GM21825 (cell line): ENCODE results near the gene MYD88.
"Not testable (repeated sequence)": the region's sequence is repeated elsewhere in the genome, so short reads cannot be mapped to it uniquely, and the experiment has no call there.

Source experiments
- ATAC-seq: cut with Tn5 transposase; IDR thresholded peaks from one replicate; pipeline ENCODE4 v1.9.1; 2021; ENCODE audit warnings: mild to moderate bottlenecking, moderate library complexity; ENCODE audit not compliant: unreplicated experiment

The MYD88 gene

DNA sequence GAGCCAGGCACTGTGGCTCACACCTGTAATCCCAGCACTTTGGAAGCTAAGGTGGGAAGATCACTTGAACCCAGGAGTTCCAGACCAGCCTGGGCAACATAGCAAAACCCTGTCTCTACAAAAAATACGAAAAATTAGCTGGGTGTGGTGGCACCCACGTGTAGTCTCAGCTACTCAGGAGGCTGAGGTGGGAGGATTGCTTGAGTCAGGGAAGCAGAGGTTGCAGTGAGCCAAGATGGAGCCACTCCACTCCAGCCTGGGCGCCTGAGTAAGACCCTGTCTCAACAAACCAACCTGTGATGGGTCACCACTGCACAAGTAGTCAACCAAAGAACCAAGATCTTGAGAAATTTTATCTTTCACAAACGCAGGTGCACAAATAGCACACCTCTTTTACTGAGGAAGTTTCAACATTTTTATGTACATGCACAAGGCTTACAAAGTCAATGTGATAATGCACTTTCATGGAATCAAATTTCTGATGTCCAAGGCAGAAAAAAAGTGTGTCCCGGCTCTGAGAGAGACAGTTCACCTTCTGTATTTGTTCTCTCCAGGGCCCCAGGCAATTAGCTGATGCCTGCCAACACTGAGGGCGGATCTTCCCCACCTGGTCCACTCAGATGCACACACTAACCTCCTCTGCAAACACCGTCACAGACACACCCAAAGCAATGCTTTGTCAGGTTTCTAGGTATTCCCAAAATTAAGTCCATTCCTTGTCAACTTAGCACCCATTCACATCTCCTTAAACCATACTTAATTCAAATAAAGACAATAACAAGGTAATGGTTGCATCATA, 13.9 kb upstream of the MYD88 start:
- ATAC-seq = no peak

DNA sequence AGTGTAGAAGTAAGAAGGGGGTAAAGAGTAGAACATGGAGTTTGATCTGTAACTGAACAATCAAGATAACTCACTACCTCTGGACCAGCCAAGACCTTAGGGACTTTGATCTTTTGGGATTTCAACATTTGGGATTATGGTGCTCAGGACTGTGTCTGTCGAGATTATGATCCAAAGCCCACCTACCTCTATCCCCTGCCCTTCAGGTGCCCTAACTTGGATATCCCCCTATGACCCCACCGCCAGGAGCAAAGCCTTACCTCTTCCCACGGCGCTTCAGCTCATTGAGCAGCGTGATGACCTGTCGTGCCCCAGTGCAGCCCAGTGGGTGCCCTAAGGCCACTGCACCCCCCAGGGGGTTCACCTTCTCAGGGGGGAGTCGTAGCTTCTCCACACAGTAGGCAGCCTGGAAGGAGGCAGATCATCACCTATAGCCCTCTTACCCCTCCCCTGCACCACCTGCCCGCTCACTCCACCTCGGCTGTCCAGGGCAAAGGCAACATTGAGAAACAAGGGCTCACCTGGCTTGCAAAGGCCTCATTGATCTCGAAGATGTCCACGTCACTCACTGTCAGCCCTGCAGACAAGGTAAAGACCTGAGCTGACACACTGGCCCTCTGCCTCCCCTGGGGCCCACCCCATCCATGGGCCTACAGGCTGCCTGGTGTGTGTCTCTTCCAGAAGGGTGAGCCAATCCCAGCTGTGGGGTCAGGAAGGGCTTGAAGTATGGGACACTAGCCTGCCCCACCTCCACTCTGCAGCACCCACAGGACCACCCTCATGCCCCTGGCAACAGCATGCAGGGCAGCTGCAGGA, 12.9 kb upstream of the MYD88 start:
- no peak for ATAC-seq

DNA sequence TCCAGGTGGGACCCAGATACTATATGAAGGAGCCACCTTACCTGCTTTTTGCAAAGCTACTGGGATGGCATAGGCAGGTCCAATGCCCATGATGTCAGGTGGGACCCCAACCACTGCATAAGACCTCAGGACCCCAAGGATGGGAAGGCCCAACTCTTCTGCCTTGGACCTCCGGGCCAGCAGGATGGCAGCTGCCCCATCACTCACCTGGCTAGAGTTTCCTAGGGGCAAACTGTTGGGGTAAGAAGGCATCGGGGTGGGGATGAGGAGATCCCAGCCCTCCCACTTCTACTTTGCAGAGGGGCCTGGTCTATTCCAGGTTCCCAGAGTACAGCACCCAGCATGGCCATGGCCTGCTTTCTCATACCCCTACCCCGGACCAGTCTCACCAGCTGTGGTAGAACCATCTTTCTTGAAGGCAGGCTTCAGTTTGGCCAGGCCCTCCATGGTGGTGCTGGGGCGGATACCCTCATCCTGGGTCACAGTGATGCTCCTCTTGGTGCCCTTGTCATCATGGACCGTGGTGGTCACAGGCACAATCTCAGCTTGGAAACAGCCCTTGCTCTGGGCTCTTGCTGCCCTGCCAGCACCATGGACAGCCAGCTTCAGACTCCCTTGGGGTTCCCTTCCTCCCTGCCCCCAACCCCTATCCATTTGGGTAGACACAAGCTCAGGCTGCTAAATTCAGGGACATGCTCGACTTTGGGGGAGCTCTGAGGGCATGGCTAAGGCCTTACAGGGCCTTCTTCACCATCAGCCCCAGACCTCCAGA, 12.2 kb upstream of the MYD88 start:
- no peak for ATAC-seq

DNA sequence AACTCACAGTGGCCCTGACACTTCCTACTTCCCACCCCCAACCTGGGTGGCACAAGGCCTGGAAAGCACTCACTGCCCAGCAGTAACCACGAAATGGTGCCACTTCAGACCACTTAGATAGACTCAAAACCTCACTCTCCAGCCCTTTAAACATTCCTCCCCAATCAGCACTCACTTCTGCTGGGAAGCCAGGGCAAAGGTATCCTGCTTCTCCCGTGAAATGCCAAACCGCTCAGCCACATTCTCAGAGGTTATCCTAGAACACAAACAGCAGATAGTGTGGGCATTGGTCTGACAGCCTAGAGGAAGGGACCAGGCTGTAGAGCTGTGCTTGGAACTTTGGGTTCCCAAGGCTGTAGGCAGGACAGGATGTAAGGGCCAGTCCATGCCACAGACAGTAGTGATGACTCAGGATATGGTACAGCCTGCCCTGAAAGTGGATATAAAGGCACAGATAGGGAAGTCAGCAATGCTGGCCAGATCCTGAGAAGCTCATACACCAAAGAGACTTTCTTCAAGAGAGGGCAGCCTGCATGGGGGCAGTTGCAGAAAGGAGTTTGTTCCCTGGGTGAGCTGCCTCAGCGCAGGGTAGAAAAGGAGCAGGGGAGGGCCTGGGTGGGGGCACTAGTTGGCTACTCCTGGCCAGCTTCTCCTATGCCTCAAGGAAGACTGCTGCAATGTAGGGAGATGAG, 10.7 kb upstream of the MYD88 start:
- no peak for ATAC-seq

DNA sequence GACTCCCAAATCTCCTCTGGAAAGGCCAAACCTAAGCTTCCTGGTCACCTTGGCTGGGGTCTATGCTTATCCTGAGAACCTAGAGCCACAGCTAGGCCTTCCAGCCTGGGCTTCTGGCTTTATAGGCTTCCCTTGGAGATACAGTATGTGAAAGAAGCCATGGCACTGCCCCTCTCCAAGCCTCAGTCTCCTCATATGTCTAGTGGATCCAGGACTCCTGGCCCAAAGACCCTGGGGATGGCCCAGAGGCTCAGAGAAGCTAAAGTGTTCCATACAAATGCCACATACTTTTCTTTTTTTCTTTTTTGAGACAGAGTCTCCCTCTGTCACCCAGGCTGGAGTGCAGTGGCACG, 10.2 kb upstream of the MYD88 start:
- ATAC-seq = no peak

DNA sequence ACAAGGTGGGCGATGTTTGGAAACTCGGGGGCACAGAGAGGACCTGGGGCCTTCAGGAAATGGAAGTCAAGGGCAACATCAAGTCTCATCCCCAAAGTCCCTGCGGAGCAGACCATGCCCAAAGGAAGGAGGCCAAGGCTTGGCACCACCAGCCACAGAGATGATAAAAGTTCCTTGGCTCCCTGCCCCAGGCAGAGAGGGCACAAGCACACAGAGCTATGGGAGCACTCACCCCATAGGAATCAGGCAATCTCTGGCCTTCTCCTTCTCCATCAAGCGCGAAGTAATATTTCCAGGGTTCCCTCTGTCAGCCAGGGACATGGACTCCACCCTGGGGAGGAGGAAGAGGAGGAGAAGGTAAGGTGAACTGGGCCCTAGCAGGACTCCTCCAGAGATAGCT, 9.4 kb upstream of the MYD88 start:
- no peak for ATAC-seq

DNA sequence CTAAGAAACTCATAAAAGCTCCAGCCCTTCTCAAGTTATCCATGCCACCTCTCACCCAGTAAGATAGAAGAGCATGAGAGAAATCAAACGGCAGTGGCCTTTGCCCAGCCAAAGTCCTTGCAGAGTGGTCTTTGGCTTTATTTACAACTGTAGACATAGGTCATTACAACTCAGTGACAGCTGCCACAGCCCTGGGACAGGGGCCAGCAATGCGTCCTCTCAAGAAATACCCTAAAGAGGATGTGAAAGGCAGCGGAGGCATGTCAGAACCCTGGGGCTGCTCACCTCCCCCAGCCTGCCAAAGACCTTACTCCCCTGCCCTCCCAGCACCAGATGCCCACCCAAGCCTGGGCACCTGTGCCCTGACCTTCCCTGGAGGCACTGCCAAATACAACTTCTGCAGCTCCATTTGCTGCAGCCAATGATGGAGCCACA, 7.8 kb upstream of the MYD88 start:
- no peak for ATAC-seq

DNA sequence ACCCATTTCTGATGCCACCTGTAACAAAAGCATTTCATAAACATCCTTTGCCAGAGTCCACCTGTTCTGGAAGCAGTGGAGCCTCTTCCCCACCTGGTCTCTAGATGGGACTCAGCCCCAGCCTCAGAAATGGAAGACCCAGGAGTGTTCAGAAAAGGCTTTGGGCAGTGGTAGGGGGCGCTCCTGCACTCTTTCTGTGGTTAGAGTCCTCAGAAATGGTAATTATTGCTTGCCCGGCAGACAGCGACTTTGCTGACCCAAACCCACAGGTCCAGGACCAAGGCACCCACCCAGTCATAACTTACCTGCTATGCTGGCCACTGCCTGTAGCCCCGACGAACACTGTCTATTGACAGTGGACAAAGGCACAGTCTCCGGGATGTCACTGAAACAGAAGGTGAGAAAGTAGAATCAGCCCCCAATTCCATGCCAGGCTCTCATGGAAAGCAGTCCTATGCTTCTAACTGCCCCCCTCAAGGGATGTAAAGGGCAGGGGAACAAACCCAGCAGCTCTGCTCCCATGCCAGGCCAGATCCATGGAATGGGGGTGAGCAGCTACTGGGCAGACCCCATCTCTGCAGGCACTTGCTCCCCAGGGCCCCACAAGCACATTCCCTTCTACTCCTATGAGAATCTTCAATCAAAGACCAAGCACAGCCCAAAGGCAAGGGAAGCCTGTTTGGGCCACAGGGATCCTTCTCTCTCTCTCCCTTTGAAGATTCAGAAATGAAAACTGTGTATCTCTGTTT, 6.7 kb upstream of the MYD88 start:
- no peak for ATAC-seq

DNA sequence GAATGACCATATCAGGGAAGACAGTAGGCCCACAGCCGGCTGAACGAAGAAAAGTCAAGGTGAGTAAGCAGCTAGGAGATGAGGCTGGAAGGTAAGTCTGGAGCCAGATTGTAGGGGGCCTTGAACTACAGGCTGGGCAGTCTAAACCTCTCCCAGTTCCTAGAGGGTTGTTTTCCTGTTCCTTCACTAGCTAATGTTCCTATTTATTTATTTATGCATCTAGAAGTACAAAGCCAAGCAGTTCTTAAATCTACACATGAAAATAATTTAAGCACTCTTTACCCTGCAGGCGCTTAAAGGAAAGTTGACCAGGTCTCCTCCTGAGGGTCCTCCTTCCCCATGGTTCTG, 5.3 kb upstream of the MYD88 start:
- ATAC-seq = no peak

DNA sequence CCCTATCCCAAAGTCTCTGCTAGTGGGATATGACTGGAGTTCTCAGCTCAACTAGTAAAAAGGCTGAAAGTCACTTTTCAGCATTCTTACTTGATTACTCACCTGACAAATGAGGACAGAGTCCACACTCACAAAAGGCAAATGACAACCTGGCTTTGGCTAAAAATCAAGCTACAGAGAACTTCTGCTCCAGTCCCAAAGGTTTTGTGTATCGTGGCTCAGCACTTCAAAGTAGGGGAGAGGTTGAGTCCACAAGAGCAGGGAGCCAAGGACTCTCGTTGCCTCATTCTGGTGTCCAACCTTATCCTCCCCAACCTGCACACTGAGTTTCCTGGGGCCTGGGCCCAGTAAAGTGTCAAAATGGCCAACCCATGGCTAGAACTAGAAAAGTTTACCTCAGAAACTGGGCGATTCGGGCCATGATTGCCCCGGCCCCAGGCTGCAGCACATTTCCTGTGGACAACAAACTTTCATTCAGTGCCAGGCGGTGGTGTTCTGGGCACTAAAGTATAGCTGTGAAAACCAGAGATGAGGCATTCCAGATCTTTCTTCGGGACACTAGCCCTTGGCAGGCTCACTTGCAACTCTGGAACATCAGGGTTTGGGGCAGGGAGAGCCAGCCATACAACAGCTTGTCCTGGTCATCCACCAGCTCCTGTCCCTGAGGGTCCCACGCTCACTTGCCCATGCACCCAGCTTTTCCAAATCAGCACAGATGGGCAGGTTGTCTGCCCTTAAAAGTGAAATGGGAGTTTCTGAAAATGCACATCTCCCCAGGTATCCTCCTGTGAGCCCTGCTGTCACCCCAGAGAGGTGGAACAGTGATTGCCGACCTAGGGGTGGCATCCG, 4.7 kb upstream of the MYD88 start:
- ATAC-seq = no peak

DNA sequence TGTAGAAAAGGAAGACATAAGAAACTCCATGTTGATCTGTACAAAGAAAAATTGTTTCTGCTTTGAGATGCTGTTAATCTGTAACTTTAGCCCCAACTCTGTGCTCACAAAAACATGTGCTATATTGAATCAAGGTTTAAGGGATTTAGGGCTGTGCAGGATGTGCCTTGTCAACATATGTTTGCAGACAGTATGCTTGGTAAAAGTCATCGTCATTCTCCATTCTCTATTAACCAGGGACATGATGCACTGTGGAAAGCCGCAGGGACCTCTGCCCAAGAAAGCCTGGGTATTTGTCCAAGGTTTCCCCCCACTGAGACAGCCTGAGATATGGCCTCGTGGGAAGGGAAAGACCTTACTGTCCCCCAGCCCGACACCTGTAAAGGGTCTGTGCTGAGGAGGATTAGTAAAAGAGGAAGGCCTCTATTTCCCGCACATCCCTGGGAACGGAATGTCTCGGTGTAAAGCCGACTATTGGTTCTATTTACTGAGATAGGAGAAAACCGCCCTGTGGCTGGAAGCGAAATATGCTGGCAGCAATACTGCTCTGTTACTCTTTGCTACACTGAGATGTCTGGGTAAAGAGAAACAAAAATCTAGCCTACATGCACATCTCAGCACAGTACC, 3.8 kb upstream of the MYD88 start:
- not testable (repeated sequence) for ATAC-seq

DNA sequence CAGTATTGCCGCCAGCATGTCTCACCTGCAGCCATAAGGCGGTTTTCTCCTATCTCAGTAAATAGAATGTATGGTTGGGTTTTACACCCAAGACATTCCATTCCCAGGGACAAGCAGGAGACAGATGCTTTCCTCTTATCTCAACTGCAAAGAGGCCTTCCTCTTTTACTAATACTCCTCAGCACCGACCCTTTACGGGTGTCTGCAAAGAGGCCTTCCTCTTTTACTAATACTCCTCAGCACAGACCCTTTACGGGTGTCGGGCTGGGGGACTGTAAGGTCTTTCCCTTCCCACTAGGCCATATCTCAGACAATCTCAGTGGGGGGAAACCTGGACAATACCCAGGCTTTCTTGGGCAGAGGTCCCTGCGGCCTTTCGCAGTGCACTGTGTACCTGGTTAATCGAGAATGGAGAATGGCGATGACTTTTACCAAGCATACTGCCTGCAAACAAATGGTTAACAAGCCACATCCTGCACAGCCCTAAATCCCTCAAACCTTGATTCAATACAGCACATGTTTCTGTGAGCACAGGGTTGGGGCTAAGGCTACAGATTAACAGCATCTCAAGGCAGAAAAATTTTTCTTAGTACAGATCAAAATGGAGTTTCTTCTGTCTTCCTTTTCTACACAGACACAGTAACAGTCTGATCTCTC, 2.7 kb upstream of the MYD88 start:
- ATAC-seq = not testable (repeated sequence)

DNA sequence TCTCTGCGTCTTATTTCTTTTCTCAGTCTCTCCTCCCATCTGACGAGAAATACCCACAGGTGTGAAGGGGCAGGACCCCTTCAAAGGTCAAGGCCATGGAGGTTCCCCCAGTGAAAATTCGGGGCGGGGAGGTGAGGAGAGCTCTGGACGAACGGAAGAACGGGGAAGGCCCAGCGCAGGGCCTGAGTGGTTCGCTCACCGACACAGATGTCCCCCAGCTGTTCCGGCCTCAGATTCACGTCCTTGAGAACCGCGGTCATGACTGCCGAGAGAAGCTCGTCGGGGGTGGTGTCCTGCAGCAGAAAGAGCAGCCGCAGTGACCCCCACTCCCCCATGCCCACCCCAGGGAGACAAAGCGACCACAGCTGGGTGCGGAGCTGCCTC, 2.1 kb upstream of the MYD88 start:
- ATAC-seq = no peak

DNA sequence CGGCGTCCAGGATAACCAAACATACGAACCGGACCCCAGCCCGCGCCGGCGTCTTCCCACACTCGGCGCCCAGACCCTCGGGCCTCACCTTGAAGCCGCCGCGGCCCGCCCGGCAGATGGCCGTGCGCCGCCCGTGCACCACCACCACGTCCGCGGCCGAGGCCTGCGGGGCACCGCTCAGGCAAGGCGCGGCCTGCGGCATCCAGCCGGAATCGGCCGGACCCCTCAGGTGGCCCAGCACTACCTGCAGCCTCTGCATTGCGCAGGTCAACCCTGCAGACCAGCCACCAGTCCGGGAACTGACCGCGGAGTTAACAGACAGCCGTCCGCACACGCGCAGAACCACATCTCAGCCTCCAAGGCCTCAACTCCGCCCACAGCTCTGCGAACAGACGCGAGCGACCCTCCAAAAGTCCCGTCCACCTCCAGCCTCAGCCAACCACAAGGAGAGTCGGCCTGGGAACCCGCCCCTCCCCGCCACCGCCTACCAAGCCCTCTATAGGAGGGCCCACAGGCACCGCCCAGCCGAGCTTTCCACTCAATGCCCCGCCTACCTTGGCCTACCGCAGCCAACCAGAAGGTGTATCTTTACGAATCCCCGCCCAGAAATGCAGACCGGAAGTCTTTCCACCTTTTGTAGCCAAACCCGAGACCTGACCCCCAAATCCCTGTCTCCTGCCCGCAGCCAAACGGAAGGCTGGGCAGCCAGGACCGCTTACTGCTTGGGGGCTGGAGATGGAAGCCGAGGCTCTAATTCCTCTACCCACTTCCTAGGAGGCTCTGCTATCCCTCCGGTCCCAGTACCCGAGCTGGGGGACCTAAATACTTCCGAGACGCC, 1.5 kb upstream of the MYD88 start, which contains the start of gene ACAA1:
TSS of gene ACAA1 (minus strand) at position 351 of the 838 bp plus-strand sequence. CDS start at position 259, 92 bp downstream.
- peak; percentile 86 for ATAC-seq

DNA sequence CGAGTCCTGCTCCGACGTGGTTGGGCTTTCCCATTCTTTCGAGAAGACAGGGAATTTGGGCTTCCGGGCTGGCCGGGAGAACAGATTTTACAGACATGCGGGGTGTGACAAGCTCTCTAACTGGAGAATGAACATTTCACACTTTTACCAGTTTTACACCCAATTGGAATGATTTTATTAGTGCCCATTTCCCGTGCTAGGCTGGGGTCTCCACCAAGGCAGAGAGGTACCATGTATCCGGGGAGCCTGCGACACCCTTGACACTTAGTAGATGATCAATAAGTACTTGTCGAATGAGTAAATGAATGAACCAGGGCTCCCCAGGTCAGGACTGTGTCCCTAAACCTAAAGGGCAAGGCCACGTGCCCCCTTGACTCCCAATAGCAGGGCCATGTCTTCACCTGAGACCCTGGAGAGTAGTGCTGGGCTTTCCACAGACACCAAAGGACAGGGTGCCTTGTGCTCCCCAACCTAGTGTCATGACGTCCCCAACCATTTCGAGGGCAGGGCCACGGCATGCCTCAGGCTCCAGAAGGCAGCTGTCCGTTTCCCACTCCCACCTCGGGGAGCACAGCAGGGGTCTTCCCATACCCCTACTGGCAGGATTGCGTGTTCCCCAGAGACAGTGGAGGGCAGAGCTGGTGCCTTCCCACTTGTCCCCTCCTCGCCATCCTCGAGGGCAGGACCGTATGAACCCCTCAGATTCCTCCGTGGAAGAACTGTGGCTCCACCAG, 679 bp upstream of the MYD88 start:
- peak; percentile 0 for ATAC-seq

DNA sequence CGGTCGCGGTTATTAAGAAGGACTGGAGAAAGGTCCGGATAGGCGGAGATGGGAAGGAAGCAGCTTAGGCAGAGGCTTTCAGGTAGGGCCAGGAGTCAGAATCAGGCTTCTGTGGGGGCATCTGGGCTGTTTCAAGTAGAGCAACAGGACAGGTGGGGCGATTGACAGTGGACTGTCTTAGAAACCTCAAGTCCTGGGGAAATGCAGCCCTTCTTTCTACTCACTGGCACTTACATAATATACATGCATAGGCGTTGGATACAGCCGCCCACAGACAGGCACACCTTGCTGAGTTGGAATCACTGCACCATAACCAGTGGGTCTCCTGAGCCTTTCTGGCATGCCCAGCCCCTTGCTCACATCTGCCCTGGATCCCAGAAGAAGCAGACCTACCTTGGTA, 730 bp downstream of the MYD88 start:
- ATAC-seq = no peak

DNA sequence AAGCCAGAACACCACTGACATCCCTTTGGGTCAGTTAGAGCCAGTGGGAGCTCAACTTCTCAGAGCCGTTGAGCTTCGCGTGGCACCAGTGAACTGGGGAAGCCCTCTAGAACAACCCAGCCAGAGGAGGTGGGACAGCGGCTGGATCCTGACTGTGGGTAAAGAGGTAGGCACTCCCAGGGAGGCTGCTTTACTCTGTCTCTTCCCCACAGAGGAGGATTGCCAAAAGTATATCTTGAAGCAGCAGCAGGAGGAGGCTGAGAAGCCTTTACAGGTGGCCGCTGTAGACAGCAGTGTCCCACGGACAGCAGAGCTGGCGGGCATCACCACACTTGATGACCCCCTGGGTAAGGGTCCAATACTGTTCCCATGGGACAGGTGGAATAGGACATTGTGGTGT, 1.2 kb downstream of the MYD88 start:
- ATAC-seq = no peak
